HG03469 (cell line): Measurements from ENCODE around the gene TTC19.

Source experiments
- ATAC-seq: cut with Tn5 transposase; IDR thresholded peaks from one replicate; pipeline ENCODE4 v1.9.1; 2021; ENCODE audit warnings: mild to moderate bottlenecking, moderate library complexity, moderate number of reproducible peaks; ENCODE audit not compliant: unreplicated experiment

TTC19 gene

GRCh38 chr17:15999141-15999973 is at the start of gene TTC19, which contains the start of gene ZSWIM7:
Gene TTC19 (plus strand): TSS chr17:15999824. CDS start chr17:15999849, 25 bp downstream.
Gene ZSWIM7 (minus strand): TSS chr17:15999704. CDS start chr17:15999594, 110 bp downstream.
- peak; percentile 93 for ATAC-seq

GRCh38 chr17:15951368-15952047 is 48.1 kb upstream of the TTC19 start:
- ATAC-seq, result no peak

GRCh38 chr17:15952048-15952532 is 47.5 kb upstream of the TTC19 start:
- no peak for ATAC-seq

- ATAC-seq, result no peak
Observed at GRCh38 chr17:15952916-15953790, 46.5 kb upstream of the TTC19 start.

GRCh38 chr17:15954222-15954621 is 45.4 kb upstream of the TTC19 start:
- ATAC-seq, result no peak

GRCh38 chr17:15955793-15956541 is 43.7 kb upstream of the TTC19 start:
- no peak for ATAC-seq

GRCh38 chr17:15957206-15957605 is 42.4 kb upstream of the TTC19 start:
- ATAC-seq, result no peak

GRCh38 chr17:15957608-15958307 is 41.9 kb upstream of the TTC19 start:
- ATAC-seq, result no peak

- ATAC-seq, result no peak
Observed at GRCh38 chr17:15958484-15958854, 41.2 kb upstream of the TTC19 start.

GRCh38 chr17:15963670-15964110 is 35.9 kb upstream of the TTC19 start:
- ATAC-seq, result no peak

- ATAC-seq, result no peak
Observed at GRCh38 chr17:15965528-15965927, 34.1 kb upstream of the TTC19 start.

GRCh38 chr17:15966183-15966878 is 33.3 kb upstream of the TTC19 start:
- no peak for ATAC-seq

GRCh38 chr17:15966879-15967248 is 32.8 kb upstream of the TTC19 start:
- ATAC-seq, result no peak

- ATAC-seq, result no peak
Observed at GRCh38 chr17:15967706-15968399, 31.8 kb upstream of the TTC19 start.

GRCh38 chr17:15969463-15969862 is 30.2 kb upstream of the TTC19 start:
- no peak for ATAC-seq

- ATAC-seq, result no peak
Observed at GRCh38 chr17:15970500-15970899, 29.1 kb upstream of the TTC19 start.

GRCh38 chr17:15971098-15971678 is 28.4 kb upstream of the TTC19 start:
- ATAC-seq, result no peak

- ATAC-seq, result no peak
Observed at GRCh38 chr17:15971882-15972281, 27.7 kb upstream of the TTC19 start.
